CD14-positive monocyte (primary cell): ENCODE results near the gene NAA40. TPM values are rescaled to one million over a fixed set of nuclear protein-coding genes. Genes with fewer than 3 reads are reported as not detected.

Experiments used
- DNase-seq, 3 donors: peaks; one replicate each; pipeline ENCODE4 v3.0.0-alpha.2; 2011 to 2022
- H2AFZ ChIP-seq: 2 replicates; pipeline ENCODE4 v1.6.0; 2012; ENCODE audit warnings: mild to moderate bottlenecking, low read depth, low read length, inconsistent platforms; ENCODE audit not compliant: insufficient read depth, poor library complexity, severe bottlenecking
- H3K27ac ChIP-seq, 2 donors: 1 replicate in 1 of 2; 2 replicates in 1 of 2; pipeline ENCODE4 v1.5.1; 2012 to 2013; ENCODE audit warnings: low read length in 2 of 2, control low read depth in 1 of 2, inconsistent platforms in 1 of 2, low read depth in 1 of 2, mild to moderate bottlenecking in 1 of 2
- H3K27me3 ChIP-seq, 2 donors: one replicate each; pipeline versions ENCODE4 v1.6.0 to v1.6.1; 2011 to 2013; ENCODE audit warnings: low read length in 2 of 2; ENCODE audit not compliant: control insufficient read depth in 2 of 2, insufficient read depth in 2 of 2
- H3K36me3 ChIP-seq, 2 donors: replicated peaks in 1 of 2; 1 replicate in 1 of 2; 2 replicates in 1 of 2; pipeline versions ENCODE4 v1.5.1 to v1.6.1; 2012 to 2013; ENCODE audit warnings: low read length in 2 of 2, control low read depth in 1 of 2, inconsistent platforms in 1 of 2, mild to moderate bottlenecking in 1 of 2; ENCODE audit not compliant: insufficient read depth in 2 of 2, control insufficient read depth in 1 of 2
- H3K4me1 ChIP-seq, 2 donors: 1 replicate in 1 of 2; 2 replicates in 1 of 2; pipeline versions ENCODE4 v1.5.1 to v1.6.1; 2012 to 2013; ENCODE audit warnings: low read length in 2 of 2, control low read depth in 1 of 2, inconsistent platforms in 1 of 2, mild to moderate bottlenecking in 1 of 2, moderate library complexity in 1 of 2; ENCODE audit not compliant: insufficient read depth in 2 of 2, control insufficient read depth in 1 of 2
- H3K4me2 ChIP-seq: replicated peaks from 2 replicates; pipeline ENCODE3; 2012; ENCODE audit warnings: low read length, moderate library complexity, mild to moderate bottlenecking; ENCODE audit not compliant: poor library complexity, severe bottlenecking; ENCODE audit errors: extremely low read depth
- H3K4me3 ChIP-seq, 3 experiments: fragments of 200-600 bp in 1 of 3; sonication (generic) in 1 of 3; replicated peaks in 1 of 3; 1 replicate in 2 of 3; 2 replicates in 1 of 3; pipeline ENCODE4 v1.5.1; 2011 to 2013; ENCODE audit warnings: low read length in 3 of 3, mild to moderate bottlenecking in 3 of 3, control low read depth in 2 of 3, low read depth in 2 of 3, inconsistent platforms in 1 of 3, moderate library complexity in 1 of 3
- H3K79me2 ChIP-seq: 2 replicates; pipeline ENCODE4 v1.6.0; 2012; ENCODE audit warnings: mild to moderate bottlenecking, control low read depth, inconsistent platforms, low read length, moderate library complexity; ENCODE audit not compliant: insufficient read depth
- H3K9ac ChIP-seq: 2 replicates; pipeline ENCODE4 v1.6.0; 2017; ENCODE audit warnings: low read length, mild to moderate bottlenecking; ENCODE audit not compliant: insufficient read depth, poor library complexity, severe bottlenecking
- H3K9me3 ChIP-seq, 2 donors: replicated peaks in 1 of 2; 1 replicate in 1 of 2; 2 replicates in 1 of 2; pipeline versions ENCODE4 v1.5.1 to v1.6.1; 2012 to 2013; ENCODE audit warnings: low read length in 2 of 2, control low read depth in 1 of 2; ENCODE audit not compliant: control insufficient read depth in 1 of 2, insufficient read depth in 1 of 2
- H4K20me1 ChIP-seq: 2 replicates; pipeline ENCODE4 v1.6.0; 2012; ENCODE audit warnings: mild to moderate bottlenecking, low read length, control low read depth, moderate library complexity; ENCODE audit not compliant: insufficient read depth
- H3K27ac Mint-ChIP-seq, 7 donors: one replicate each; pipeline ENCODE4 v1.8.0; 2020; ENCODE audit warnings: mild to moderate bottlenecking in 7 of 7, mixed read lengths in 7 of 7, moderate library complexity in 6 of 7, inconsistent platforms in 2 of 7
- H3K27me3 Mint-ChIP-seq, 3 donors: one replicate each; pipeline ENCODE4 v1.8.0; 2021 to 2022; ENCODE audit warnings: low read depth in 3 of 3, mild to moderate bottlenecking in 3 of 3, mixed read lengths in 3 of 3, moderate library complexity in 3 of 3, inconsistent platforms in 1 of 3
- H3K36me3 Mint-ChIP-seq, 2 donors: one replicate each; pipeline ENCODE4 v1.8.0; 2020; ENCODE audit warnings: mixed read lengths in 2 of 2, inconsistent platforms in 1 of 2, mild to moderate bottlenecking in 1 of 2
- H3K4me1 Mint-ChIP-seq: one replicate; pipeline ENCODE4 v1.8.0; 2020; ENCODE audit warnings: mild to moderate bottlenecking, mixed read lengths
- H3K4me3 Mint-ChIP-seq, 2 donors: one replicate each; pipeline ENCODE4 v1.8.0; 2020; ENCODE audit warnings: mild to moderate bottlenecking in 2 of 2, mixed read lengths in 2 of 2, moderate library complexity in 1 of 2
- H3K9me3 Mint-ChIP-seq, 7 donors: one replicate each; pipeline ENCODE4 v1.8.0; 2020 to 2022; ENCODE audit warnings: mixed read lengths in 7 of 7, mild to moderate bottlenecking in 6 of 7, moderate library complexity in 6 of 7, inconsistent platforms in 2 of 7
- CTCF ChIP-seq: fragments of 200-600 bp; IDR thresholded peaks from one replicate; pipeline ENCODE4 v1.8.0; 2022; ENCODE audit warnings: antibody characterized with exemption, mild to moderate bottlenecking
- WGBS: methylation state at CpG from one replicate; pipeline ENCODE4 v1.1.5; 2013; ENCODE audit warnings: missing lambda C conversion rate; ENCODE audit not compliant: insufficient coverage; 5-methylcytosine and 5-hydroxymethylcytosine counted together
- intact Hi-C, 2 donors: fragments of 100-400 bp; cut with micrococcal nuclease; formaldehyde crosslinking; loops; one replicate each; pipeline versions ENCODE4 v1.15.0 to v1.15.1; 2023
- polyA plus RNA-seq, 3 donors: library from polyadenylated mRNA; depleted of rRNA in 1 of 3; unstranded in 2 of 3; stranded (reverse) in 1 of 3; fragments of 300-500 nt in 2 of 3; fragments of >200 nt in 1 of 3; fragmentation: Illumina TruSeq in 2 of 3; gene quantifications; 1 replicate in 2 of 3; 2 replicates in 1 of 3; pipeline ENCODE4 v1.2.3, GENCODE V29; 2012 to 2021

The NAA40 gene
- polyA plus RNA-seq, 3 donors, result 1.5 to 14.5 (median 1.6) TPM

GRCh38 chr11:63905179-63905578 lies 33.6 kb upstream of the NAA40 start:
- Histone ChIP-seq H3K4me3 (no peak overlapping the region), H3K9me3 (no peaks in the 10 kb centered on the region), H2AFZ (no peak overlapping the region), H4K20me1 (peaks cover 100% of the 10 kb centered on the region), H3K4me1 (no peaks in the 10 kb centered on the region), H3K36me3 (peaks cover 88 to 94% of the 10 kb centered on the region in 2 donors), H3K9ac (no peak overlapping the region), H3K27me3 (no peaks in the 10 kb centered on the region), H3K79me2 (peaks cover 8% of the 10 kb centered on the region), H3K4me2 (no peak overlapping the region), H3K27ac (no peak overlapping the region)
- H3K4me3 Mint-ChIP-seq, result no peak overlapping the region
- DNase-seq, result no peak
- H3K9me3 Mint-ChIP-seq, result no peaks in the 10 kb centered on the region
- 85% methylated on average over 4 of the region's 6 CpGs for WGBS
- TF ChIP-seq CTCF, result no peak
- no peaks in the 10 kb centered on the region for H3K4me1 Mint-ChIP-seq
- intact Hi-C loops, result no loop called here
- H3K36me3 Mint-ChIP-seq, result peaks cover 75 to 95% of the 10 kb centered on the region in 2 donors
- H3K27ac Mint-ChIP-seq, result peak overlapping the region in 1 of 7 donors; percentile 37
- peaks cover 0 to 4% (median 0%) of the 10 kb centered on the region in 3 donors for H3K27me3 Mint-ChIP-seq

- Mint-ChIP-seq H3K4me1 (no peaks in the 10 kb centered on the region), H3K36me3 (peaks cover 69 to 91% of the 10 kb centered on the region in 2 donors), H3K27ac (peak overlapping the region in 3 of 7 donors; percentile 37 to 83 (median 68)), H3K27me3 (peaks cover 0 to 4% (median 0%) of the 10 kb centered on the region in 3 donors), H3K4me3 (no peak overlapping the region), H3K9me3 (no peaks in the 10 kb centered on the region)
- peaks cover 8% of the 10 kb centered on the region for H3K79me2 ChIP-seq
- H3K9me3 ChIP-seq, result no peaks in the 10 kb centered on the region
- H3K27ac ChIP-seq, result no peak overlapping the region
- H3K9ac ChIP-seq, result no peak overlapping the region
- DNase-seq, result no peak
- no peak for TF ChIP-seq CTCF
- H3K4me2 ChIP-seq, result no peak overlapping the region
- H3K27me3 ChIP-seq, result no peaks in the 10 kb centered on the region
- peaks cover 84 to 92% of the 10 kb centered on the region in 2 donors for H3K36me3 ChIP-seq
- no peak overlapping the region for H2AFZ ChIP-seq
- WGBS, result 100% methylated on average over 1 of the region's 4 CpGs
- H4K20me1 ChIP-seq, result peaks cover 99% of the 10 kb centered on the region
- intact Hi-C loops, result no loop called here
- no peaks in the 10 kb centered on the region for H3K4me1 ChIP-seq
- no peak overlapping the region for H3K4me3 ChIP-seq
These were observed 32.7 kb upstream of the NAA40 start for GRCh38 chr11:63906087-63906486.
